ENCODE data around the gene E4F1.
"Not testable (repeated sequence)": the region's sequence is repeated elsewhere in the genome, so short reads cannot be mapped to it uniquely, and the experiment has no call there.

Gene E4F1

DNA sequence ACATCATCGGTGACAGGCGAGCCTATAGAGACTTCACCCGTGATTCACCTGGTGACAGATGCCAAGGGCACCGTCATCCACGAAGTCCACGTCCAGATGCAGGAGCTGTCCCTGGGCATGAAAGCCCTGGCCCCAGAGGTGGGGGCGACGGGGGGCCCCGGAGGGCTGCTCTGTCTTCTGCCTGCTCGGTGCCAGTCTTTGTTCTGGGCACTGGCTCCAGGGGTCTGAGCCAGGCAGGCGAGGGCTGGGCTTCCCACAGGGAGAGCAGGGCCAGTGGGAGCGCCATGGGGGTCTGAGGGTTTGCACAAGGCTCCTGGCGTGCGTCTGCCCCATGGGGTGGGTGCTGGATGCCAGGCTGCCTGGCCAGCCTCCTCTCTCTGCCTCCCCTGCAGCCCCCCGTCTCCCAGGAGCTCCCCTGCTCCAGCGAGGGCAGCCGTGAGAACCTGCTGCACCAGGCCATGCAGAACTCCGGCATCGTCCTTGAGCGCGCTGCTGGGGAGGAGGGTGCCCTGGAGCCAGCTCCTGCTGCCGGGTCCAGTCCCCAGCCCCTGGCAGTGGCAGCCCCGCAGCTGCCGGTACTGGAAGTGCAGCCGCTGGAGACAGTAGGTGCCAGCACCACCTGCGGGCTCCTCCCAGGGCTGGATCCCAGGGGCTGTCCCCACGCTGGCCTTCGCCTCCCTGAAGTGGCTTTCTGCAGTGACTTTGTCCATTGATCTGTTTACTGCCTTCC is 9.8 kb downstream of the E4F1 start:
- DNase-seq = no peak

DNA sequence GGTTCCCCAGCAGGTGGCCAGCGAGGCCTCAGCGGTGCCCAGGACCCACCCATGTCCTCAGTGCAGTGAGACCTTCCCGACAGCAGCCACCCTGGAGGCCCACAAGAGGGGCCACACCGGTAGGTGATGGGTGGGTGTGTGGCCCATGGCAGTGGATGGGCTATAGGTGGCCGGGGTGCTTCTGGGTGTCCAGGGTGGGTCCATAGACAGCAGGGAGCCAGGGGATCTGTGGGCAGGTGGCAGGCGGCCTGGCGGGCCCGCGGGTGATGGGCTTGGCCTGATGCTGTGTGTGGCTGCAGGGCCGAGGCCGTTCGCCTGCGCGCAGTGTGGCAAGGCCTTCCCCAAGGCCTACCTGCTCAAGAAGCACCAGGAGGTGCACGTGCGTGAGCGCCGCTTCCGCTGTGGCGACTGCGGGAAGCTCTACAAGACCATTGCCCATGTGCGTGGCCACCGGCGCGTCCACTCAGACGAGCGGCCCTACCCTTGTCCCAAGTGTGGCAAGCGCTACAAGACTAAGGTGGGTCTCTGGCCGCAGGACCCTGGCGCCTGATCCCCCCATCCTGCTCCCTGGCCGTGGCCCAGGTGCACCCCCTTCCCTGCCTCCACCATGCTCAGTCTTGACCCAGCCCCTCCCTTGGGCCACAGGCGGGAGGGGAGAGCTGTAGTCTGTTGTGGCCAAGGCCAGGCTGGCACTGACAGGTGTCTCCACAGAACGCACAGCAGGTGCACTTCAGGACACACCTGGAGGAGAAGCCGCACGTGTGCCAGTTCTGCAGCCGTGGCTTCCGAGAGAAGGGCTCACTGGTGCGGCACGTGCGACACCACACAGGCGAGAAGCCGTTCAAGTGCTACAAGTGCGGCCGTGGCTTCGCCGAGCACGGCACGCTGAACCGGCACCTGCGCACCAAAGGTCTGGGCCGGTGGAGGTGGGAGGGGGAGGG is 10.8 kb downstream of the E4F1 start:
- no peak for DNase-seq

DNA sequence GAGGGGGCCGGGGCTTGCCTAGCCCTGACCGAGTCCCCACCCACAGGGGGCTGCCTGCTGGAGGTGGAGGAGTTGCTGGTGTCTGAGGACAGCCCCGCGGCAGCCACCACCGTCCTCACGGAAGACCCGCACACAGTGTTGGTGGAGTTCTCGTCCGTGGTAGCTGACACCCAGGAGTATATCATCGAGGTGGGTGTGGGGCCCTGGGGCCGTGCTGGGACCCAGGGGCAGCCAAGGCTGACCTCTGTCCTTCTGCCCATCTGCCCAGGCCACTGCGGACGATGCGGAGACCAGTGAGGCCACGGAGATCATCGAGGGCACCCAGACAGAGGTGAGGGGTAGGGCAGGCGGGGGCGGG is 11.4 kb downstream of the E4F1 start:
- DNase-seq = no peak

DNA sequence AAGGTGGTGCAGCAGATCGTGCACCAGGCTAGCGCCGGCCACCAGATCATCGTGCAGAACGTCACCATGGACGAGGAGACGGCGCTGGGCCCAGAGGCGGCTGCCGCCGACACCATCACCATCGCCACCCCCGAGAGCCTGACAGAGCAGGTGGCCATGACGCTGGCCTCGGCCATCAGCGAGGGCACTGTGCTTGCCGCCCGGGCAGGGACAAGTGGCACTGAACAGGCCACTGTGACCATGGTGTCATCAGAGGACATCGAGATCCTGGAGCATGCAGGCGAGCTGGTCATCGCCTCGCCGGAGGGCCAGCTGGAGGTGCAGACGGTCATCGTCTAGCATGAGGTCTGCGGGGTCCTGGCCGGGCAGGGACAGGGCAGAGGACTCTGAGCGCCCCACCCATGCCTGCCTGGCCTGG is 11.9 kb downstream of the E4F1 start:
- DNase-seq = no peak

DNA sequence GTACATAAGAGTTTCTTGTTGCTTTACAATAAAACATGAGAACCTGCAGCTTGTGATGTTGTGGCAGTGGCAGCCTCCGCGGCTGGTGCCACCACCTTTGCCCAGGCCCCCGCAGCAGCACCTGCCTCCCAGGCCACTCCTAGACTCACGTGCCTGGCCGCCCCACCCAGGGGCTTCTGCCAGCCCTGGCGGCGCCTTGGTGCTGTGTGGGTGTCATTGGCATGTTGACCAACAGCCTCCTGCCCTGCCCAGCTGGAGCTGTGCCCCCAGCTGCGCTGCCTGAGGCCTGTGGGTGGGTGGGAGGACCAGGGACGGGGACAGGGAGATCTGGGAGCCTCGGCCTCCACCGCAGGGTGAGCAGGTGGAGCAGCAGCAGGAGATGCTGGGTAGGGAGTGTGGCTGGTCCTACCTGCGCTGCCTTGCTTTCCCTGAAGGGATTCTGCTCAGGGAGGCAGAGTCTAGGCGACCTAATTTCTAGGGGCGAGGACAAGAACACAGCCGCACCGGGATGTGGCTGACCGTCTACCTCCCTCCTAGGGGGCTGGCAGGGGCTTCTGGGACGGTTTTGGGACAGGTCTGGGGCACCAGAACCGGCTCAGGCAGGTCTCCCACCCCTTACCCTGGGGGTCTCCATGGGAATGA is 12.4 kb downstream of the E4F1 start:
- no peak for DNase-seq

DNA sequence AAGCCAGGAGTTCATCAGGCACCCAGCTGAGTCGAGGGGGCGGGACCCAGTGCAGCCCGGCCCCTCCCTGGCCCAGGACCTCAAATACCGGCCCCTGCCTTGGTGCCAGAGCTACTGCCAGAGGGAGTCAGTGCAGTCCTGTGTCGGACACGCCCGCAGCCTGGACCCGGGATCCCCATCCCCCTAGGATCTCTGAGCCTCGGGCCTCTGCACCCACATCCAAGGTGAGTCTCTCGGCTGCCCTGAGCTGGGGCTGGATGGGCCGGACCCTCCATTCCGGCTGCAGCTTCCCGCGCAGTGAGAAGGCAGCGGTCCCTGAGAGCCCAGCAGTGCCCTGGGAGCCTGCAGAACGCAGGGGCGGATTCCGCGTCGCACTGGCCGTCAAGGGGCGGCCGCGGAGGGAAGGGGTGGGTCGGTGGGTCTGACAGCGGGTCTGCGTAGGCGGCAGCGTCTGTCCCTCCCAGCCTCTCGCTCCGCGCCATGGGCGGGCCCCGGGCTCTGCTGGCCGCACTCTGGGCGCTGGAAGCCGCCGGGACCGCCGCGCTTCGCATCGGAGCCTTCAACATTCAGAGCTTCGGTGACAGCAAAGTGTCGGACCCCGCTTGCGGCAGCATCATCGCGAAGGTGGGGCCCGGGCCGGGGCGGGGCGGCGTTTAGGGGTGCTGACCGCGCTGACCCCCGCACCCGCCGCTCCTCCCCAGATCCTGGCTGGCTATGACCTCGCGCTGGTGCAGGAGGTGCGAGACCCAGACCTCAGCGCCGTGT is 13.1 kb downstream of the E4F1 start, which contains the start of gene DNASE1L2:
Gene DNASE1L2, plus strand, starts transcription at position 108 of the 765 bp plus-strand sequence. Its CDS starts 373 bp downstream, at position 481.
- peak; percentile 85 for DNase-seq

DNA sequence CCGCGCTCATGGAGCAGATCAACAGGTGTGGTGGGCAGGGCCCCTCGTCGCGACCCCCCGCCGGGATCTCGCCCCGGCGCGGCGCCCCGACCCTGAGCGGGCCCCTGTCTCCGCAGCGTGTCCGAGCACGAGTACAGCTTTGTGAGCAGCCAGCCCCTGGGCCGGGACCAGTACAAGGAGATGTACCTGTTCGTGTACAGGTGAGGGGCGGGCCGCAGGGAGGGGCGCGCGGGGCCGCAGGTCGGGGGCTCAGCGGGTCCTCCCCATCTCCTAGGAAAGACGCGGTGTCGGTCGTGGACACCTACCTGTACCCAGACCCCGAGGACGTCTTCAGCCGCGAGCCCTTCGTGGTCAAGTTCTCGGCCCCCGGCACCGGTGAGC is 13.7 kb downstream of the E4F1 start:
- DNase-seq = no peak

DNA sequence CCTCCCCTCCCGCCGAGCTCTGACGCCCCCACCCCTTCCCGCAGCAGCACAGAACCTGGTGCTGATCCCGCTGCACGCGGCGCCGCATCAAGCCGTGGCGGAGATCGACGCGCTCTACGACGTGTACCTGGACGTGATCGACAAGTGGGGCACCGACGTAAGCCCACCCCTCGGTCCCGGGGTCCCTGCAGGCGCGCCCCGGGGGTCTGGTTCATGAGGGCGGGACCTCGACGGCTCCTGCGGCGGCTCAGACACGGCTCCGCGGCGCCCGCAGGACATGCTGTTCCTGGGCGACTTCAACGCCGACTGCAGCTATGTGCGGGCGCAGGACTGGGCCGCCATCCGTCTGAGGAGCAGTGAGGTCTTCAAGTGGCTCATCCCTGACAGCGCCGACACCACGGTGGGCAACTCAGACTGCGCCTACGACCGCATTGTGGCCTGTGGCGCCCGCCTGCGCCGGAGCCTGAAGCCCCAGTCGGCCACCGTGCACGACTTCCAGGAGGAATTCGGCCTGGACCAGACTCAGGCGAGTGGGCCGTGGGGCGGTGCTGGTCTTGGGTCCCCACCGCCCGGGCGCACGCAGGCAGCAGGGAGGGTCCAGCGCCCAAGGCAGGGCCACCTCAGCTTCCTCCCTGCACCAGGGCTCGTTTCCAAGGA is 14.2 kb downstream of the E4F1 start:
- no peak for DNase-seq

DNA sequence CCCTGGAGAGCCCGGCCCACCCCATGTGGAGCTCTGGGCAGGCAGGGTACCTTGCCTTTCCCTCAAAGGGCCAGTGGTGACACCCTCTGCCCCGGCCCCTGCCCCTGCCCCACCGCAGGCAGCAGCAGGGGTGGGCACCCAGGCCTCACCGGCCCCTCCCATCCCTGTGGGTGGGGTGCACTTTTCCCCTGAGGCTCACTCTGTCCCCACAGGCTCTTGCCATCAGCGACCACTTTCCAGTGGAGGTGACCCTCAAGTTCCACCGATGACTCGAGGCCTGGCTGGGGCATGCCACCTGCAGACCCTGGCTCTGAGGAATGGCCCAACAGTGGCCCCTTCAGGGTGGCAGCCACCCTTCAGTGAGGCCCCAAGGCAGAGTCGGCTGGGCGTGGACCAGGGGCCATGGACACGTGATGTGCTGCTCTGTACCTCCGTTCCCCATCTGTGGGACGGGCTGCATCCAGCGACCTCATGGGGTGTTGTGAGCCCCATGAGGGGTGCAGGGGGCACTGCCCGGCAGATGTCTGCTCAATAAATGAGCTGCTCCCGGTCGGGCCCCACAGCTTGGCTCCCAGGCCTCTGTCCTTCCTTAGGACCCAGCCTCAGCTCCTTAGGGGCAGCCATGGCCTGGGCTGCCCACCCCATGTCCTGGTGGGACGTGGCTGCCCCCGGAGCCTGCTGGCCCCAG is 14.9 kb downstream of the E4F1 start:
- no peak for DNase-seq

DNA sequence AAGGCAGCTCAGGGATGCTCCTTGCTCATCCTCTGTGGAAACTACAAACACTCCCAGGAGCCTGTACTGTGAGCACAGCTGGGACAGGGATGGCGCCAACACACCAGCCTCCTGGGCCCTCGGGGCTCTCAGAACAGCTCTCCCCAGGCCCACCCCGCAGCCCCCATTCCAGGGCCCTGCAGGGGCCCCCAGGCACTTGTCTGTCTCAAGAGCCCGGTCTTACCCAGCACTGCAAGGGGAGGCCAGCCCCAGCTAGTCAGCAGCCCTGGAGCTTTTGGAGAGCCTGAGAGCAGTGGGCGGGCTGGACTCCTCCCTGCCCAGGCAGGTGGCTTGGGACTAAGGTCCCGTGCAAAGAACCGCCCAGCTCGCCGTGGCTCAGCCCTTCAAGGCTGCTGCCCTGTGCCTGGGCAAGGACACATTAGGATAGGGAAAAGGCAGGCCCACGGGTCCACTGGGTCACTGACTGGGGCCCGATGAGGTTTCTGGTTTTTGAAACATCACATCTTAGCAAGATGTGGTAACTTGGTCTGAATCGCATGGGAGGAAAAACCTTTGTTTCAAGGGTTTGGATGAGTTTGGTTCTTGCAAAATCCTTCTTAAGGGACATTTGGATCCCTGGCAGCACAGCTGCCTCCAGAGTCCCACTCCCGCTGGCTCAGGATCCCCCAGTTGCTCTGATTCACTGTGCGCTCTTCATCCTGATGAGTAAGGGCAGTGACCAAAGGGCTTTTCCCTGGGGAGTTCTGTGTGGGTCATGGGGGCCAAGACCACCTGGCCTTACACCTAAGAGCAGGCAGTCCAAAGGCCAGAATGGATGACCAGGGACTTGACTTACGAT is 15.7 kb downstream of the E4F1 start:
- DNase-seq = no peak

DNA sequence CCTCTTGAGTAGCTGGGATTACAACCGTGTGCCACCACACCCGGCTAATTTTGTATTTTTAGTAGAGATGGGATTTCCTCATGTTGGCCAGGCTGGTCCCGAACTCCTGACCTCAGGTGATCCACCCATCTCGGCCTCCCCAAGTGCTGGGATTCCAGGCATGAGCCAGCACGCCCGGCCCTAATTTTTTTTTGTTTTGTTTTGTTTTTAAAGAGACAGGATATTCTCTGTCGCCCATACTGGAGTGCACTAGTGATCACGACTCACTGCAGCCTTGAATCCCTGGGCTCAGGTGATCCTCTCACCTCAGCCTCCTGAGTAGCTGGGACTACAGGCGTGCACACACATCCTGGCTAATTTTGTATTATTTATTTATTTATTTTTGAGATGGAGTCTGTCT is 16.9 kb downstream of the E4F1 start:
- DNase-seq = not testable (repeated sequence)

DNA sequence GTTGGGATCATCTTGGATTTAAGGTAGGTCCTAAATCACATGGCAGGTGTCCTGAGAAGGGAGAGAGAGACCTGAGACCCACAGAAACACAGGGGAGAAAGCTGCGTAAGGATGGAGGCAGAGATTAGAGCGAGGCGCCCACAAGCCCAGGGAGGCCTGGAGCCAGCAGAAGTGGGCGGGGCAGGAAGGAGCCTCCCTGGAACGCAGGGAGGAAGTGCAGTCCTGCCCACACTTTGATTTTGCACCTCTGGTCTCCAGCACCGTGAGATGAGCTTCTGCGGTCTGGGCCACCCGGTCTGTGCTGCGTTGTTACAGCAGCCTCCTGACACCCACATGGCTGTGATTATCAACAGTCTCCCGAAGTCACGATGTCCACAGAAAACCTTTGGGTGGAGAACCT is 19.2 kb downstream of the E4F1 start:
- no peak for DNase-seq

DNA sequence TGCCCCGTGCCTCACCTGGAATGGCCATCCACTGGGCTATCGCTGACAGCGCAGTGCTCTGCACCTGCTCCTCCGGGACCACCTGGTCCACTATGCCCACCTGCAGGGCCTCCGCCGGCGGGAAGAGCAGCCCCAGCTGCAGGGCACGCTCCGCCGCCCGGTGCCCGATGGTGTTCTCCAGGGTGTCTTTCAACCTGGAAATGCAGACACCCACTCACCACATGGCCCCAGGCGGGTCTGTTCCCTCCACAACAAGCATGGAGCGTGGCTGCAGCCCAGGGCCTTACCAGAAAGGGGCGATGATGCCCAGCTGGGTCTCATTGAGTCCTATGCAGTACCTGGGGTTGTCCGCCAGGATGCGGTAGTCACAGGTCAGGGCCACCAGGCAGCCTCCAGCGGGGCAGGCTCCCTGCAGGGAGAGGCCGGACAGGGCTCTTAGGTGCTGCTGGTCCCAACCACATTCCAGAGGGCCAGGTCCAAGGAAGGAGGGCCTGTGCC is 19.7 kb downstream of the E4F1 start:
- no peak for DNase-seq

DNA sequence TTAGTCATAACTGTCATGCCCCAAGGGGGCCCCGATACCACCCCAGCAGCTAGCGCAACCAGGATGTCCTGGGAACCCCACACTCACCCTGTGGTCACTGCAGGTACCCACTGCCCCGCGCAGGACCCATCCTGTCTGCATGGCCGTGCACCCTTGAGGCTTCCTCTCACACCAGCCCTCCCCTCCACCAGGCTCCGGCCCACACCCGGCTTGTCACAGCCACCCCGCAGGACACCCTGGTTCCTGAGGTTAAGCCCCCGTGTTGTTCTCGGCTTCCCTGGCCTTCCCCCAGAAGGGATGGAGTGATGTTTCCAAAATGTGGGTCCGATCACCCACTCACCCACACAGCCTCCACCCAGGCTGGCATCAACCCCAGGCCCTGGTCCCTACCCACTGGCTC is 20.4 kb downstream of the E4F1 start:
- DNase-seq = no peak

DNA sequence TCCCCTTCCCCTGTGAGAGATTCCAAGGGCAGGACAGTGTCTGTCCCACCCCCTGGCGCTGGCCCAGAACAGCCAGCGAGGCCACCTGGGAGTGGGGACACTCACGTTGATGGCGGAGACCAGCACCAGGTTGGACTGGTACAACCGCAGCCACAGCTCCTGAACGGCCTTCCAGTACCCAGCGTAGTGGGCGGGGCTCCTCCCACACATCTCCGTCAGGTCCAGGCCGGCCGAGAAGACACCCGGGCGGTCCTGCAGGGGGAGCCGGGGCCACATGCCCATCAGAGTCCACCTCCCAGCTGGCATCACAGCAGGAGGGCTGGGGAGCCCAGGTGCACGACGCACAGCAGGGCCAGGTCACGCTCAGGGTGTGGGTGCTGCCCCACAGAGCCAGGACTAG is 20.9 kb downstream of the E4F1 start:
- no peak for DNase-seq

DNA sequence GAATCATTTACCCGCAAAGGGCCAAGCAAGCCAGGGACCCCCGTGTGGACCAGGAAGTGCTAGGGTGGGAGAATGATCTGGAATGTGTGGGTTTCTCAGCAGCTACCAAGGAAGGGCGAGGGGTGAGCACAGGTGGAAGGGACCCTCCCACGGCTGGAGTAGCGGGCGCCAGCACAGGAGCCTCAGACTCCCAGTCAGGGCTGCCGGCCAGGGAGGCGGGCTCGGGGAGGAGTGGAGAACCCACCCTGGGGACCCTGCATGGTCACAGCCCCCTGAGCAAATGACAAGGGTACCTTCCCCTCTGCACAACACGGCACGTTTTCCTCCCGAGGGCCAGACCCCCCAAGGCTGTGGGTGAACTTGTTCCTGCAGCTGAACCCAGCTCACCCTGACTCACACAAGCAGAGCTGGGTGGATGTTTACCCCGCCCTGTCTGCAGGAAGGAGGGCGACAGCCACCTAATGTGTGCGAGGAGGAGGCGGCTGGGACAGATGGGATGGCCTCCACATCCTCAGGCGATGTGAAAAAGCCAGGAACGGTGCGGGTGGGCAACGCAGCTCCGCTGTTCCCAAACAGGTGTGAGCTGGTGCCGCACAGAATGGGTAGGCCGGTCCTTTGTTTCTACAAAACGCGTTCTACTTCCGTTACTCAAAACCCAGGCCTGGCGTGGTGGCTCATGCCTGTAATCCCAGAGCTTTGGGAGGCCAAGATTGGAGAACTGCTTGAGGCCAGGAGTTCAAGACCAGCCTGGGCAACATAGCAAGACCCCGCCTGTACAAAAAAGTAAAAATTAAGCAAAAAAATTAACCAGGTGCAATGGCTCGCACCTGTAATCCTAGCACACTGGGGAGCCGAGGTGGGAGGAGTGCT is 21.8 kb downstream of the E4F1 start:
- no peak for DNase-seq

DNA sequence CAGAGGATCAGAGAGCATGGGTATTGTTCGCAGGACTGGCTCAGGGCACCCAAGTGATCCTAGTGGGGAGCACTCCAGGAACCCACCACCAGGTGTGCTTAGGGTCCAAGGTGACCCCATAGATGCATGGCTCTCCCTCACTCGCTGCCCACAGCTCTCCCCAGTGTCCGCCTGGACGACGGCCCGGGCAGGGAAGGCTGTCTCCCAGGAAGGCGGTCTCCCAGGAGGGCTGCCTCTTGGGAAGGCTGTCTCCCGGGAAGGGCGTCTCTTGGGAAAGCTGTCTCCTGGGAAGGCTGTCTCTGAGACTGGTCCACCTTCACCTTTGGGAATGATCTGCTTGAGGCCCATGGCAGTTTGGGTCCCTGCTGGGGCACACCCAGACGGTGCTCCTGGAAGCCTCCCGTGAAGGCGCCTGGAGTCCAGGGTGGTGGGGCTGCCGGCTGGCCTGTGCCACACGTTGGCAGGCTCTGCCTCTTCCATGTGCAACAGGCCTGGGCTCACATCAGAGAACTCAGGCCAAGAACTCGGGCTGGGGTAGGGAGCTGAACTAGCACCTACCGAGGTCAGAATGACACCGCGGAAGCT is 23.0 kb downstream of the E4F1 start:
- DNase-seq = no peak

DNA sequence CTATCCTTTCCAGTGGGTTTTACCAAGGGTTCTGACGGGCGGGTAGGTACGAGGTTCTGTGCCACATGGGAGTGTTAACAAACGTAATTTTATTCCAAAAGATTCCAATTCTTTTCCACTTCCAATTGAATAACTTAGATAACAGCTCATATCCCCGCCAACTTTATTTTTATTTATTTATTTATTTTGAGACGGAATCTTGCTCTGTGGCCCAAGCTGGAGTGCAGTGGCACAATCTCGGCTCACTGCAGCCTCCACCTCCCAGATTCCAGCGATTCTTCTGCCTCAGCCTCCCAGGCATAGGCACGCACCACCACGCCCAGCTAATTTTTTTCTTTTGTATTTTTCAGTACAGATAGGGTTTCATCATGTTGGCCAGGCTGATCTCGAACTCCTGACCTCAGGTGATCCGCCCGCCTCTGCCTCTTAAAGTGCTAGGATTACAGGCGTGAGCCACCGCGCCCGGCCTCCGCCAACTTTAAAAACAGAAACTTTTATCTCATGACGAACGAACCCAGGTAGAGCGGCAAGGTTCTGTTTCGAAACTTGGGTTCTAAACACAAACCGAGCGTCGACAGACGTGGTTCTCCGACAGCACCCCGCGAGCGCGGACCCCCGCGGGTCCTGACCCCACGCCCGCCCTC is 27.4 kb downstream of the E4F1 start:
- DNase-seq = no peak
